ENCODE measurements around the gene ZMIZ1. TPM values are rescaled to one million over a fixed set of nuclear protein-coding genes. Genes with fewer than 3 reads are reported as not detected.
A peak's percentile ranks its signal among the peaks of the same experiment; 100 is the strongest.

Gene ZMIZ1
- total and polyA plus RNA-seq, 12 donors = 6.6 to 113 (median 55.1) TPM

- Histone ChIP-seq H3K4me3 (no peak overlapping the region), H3K36me3 (replicated peaks in 1 of 2) (no peaks in the 10 kb centered on the region), H3K27ac (peak overlapping the region in 4 of 5 donors; percentile 60 to 91 (median 84)), H3K4me1 (replicated peaks in 1 of 2) (peaks cover 52 to 80% of the 10 kb centered on the region in 2 donors), H3K9me3 (replicated peaks in 1 of 3) (no peaks in the 10 kb centered on the region), H3K27me3 (no peaks in the 10 kb centered on the region)
- DNase-seq = no peak
- 72 to 76% (median 75%) methylated on average over 12 to 15 of the region's 15 CpGs for WGBS, 4 donors
- intact Hi-C loops (cut with DNase I) = no loop called here
- no peak for TF ChIP-seq CTCF (IDR thresholded peaks at IDR 0.05)
- no peak for TF ChIP-seq POLR2A (IDR thresholded peaks at IDR 0.05)
Measured at GRCh38 chr10:79244841-79245504, 176.2 kb downstream of the ZMIZ1 start.

- no peak overlapping the region for H3K4me3 ChIP-seq
- H3K27me3 ChIP-seq = no peaks in the 10 kb centered on the region
- H3K36me3 ChIP-seq (replicated peaks in 1 of 2) = no peaks in the 10 kb centered on the region
- WGBS, 4 donors = 59 to 68% (median 66%) methylated on average over 8 to 9 of the region's 9 CpGs
- intact Hi-C loops (cut with DNase I) = no loop called here
- peaks cover 52 to 80% of the 10 kb centered on the region in 2 donors for H3K4me1 ChIP-seq (replicated peaks in 1 of 2)
- TF ChIP-seq POLR2A (IDR thresholded peaks at IDR 0.05) = no peak
- no peak for TF ChIP-seq CTCF (IDR thresholded peaks at IDR 0.05)
- H3K9me3 ChIP-seq (replicated peaks in 1 of 3) = no peaks in the 10 kb centered on the region
- peak overlapping the region in 4 of 5 donors; percentile 60 to 91 (median 84) for H3K27ac ChIP-seq
- DNase-seq = peak in 1 of 7 donors; percentile 33
Measured at GRCh38 chr10:79245539-79246208, 176.9 kb downstream of the ZMIZ1 start.

GRCh38 chr10:79246209-79246581 is 177.4 kb downstream of the ZMIZ1 start:
- Histone ChIP-seq H3K36me3 (replicated peaks in 1 of 2) (no peaks in the 10 kb centered on the region), H3K27ac (peak overlapping the region in 4 of 5 donors; percentile 60 to 91 (median 84)), H3K9me3 (replicated peaks in 1 of 3) (no peaks in the 10 kb centered on the region), H3K27me3 (no peaks in the 10 kb centered on the region), H3K4me1 (replicated peaks in 1 of 2) (peaks cover 52 to 75% of the 10 kb centered on the region in 2 donors), H3K4me3 (no peak overlapping the region)
- intact Hi-C loops (cut with DNase I) = no loop called here
- 22 to 41% (median 30%) methylated on average over 10 to 14 of the region's 14 CpGs; no CpG with 5 or more reads in 1 of the 4 donors for WGBS, 4 donors
- TF ChIP-seq POLR2A (IDR thresholded peaks at IDR 0.05) (peak in 1 of 2 donors; percentile 60), CTCF (IDR thresholded peaks at IDR 0.05) (no peak)
- peak; percentile 84 to 95 (median 93) for DNase-seq

- Histone ChIP-seq H3K9me3 (replicated peaks in 1 of 3) (no peaks in the 10 kb centered on the region), H3K27ac (peak overlapping the region in 4 of 5 donors; percentile 60 to 91 (median 84)), H3K4me1 (replicated peaks in 1 of 2) (peaks cover 51 to 69% of the 10 kb centered on the region in 2 donors), H3K4me3 (no peak overlapping the region), H3K27me3 (no peaks in the 10 kb centered on the region), H3K36me3 (replicated peaks in 1 of 2) (no peaks in the 10 kb centered on the region)
- DNase-seq = peak; percentile 60 to 82 (median 68)
- WGBS, 4 donors = 31 to 41% (median 34%) methylated on average over 4 to 14 of the region's 14 CpGs; no CpG with 5 or more reads in 1 of the 4 donors
- intact Hi-C loops (cut with DNase I) = no loop called here
- TF ChIP-seq POLR2A (IDR thresholded peaks at IDR 0.05) (no peak), CTCF (IDR thresholded peaks at IDR 0.05) (no peak)
Measured at GRCh38 chr10:79246606-79247275, 178.0 kb downstream of the ZMIZ1 start.

Data from adrenal gland (tissue), 12 donors.